Endothelial cell of umbilical vein (primary cell): ENCODE data around the gene LENEP. TPM values are rescaled to one million over a fixed set of nuclear protein-coding genes. Genes with fewer than 3 reads are reported as not detected.

Experiments
- BruUV-seq: library from RNA; stranded (reverse); fragments of 400-500 nt; replicated peaks from 2 replicates; lab custom pipeline; 2021; lab: Mats Ljungman, UMichigan
- CTCF ChIA-PET: fragments of 300-600, 350-600 bp; sonication (Branson Sonifier 250); formaldehyde crosslinking; loops from one replicate; lab custom pipeline; 2021; ENCODE audit warnings: antibody characterized with exemption, inconsistent platforms; lab: Charles Lee
- POLR2A ChIA-PET: fragments of 300-600, 350-600 bp; sonication (Branson Sonifier 250); formaldehyde crosslinking; loops from one replicate; lab custom pipeline; 2021; ENCODE audit warnings: antibody characterized with exemption, inconsistent platforms; lab: Charles Lee
- DNase-seq: peaks from one replicate; pipeline ENCODE4 v3.0.0-alpha.2; 2011; ENCODE audit warnings: low read depth, low spot score
- FAIRE-seq: peaks from 2 replicates; lab custom pipeline; 2011; peaks lifted over from hg19 to GRCh38; lab: Jason Lieb, UNC
- H2AFZ ChIP-seq: 2 replicates; pipeline ENCODE4 v1.6.0; 2012; ENCODE audit warnings: low read depth, low read length, control low read depth, inconsistent platforms
- H3K27ac ChIP-seq: 2 replicates; pipeline ENCODE4 v1.5.1; 2011; ENCODE audit warnings: low read depth, mild to moderate bottlenecking, control low read depth, low read length, moderate library complexity; ENCODE audit not compliant: insufficient read depth
- H3K27me3 ChIP-seq, 2 experiments: 2 replicates each; pipeline versions ENCODE4 v1.6.0 to v1.6.1; 2011; ENCODE audit warnings: low read length in 2 of 2, mixed read lengths in 1 of 2; ENCODE audit not compliant: control insufficient read depth in 2 of 2, insufficient read depth in 2 of 2
- H3K36me3 ChIP-seq, 2 experiments: 2 replicates in 1 of 2; 3 replicates in 1 of 2; pipeline ENCODE4 v1.5.1; 2011; ENCODE audit warnings: low read length in 2 of 2, mild to moderate bottlenecking in 1 of 2, moderate library complexity in 1 of 2; ENCODE audit not compliant: control insufficient read depth in 2 of 2, insufficient read depth in 2 of 2; ENCODE audit errors: extremely low read depth in 1 of 2
- H3K4me1 ChIP-seq: 3 replicates; pipeline ENCODE4 v1.5.1; 2011; ENCODE audit warnings: mild to moderate bottlenecking, low read length; ENCODE audit not compliant: control insufficient read depth, insufficient read depth; ENCODE audit errors: extremely low read depth
- H3K4me2 ChIP-seq: 2 replicates; pipeline ENCODE4 v1.6.1; 2011; ENCODE audit warnings: low read length, control low read depth, mixed read lengths; ENCODE audit not compliant: insufficient read depth
- H3K4me3 ChIP-seq, 3 experiments: fragments of 200-600 bp in 1 of 3; sonication (generic), shearing (Covaris generic) in 1 of 3; replicated peaks in 1 of 3; 2 replicates each; pipeline ENCODE4 v1.5.1; 2011 to 2016; ENCODE audit warnings: control low read depth in 3 of 3, low read length in 3 of 3, mild to moderate bottlenecking in 2 of 3, inconsistent platforms in 1 of 3, low read depth in 1 of 3, moderate library complexity in 1 of 3; ENCODE audit not compliant: insufficient read depth in 1 of 3
- H3K79me2 ChIP-seq: 2 replicates; pipeline ENCODE4 v1.6.0; 2012; ENCODE audit warnings: low read length, inconsistent platforms; ENCODE audit not compliant: control insufficient read depth, insufficient read depth
- H3K9ac ChIP-seq: replicated peaks from 2 replicates; pipeline ENCODE3; 2011; ENCODE audit warnings: low read length, control low read depth; ENCODE audit not compliant: insufficient read depth; ENCODE audit errors: extremely low read depth
- H3K9me1 ChIP-seq: replicated peaks from 3 replicates; pipeline ENCODE4 v1.6.0; 2011; ENCODE audit warnings: mild to moderate bottlenecking, low read length; ENCODE audit not compliant: control insufficient read depth, insufficient read depth; ENCODE audit errors: extremely low read depth
- H3K9me3 ChIP-seq: replicated peaks from 2 replicates; pipeline ENCODE4 v1.5.1; 2012; ENCODE audit warnings: low read length, inconsistent platforms; ENCODE audit not compliant: control insufficient read depth, insufficient read depth
- H4K20me1 ChIP-seq: replicated peaks from 2 replicates; pipeline ENCODE3; 2011; ENCODE audit warnings: mild to moderate bottlenecking, low read length; ENCODE audit not compliant: control insufficient read depth, insufficient read depth; ENCODE audit errors: extremely low read depth
- EZH2 ChIP-seq: IDR thresholded peaks from 2 replicates; pipeline ENCODE4 v1.6.1; 2012; ENCODE audit warnings: borderline replicate concordance, low read depth, mild to moderate bottlenecking, moderate library complexity, low read length, inconsistent platforms; ENCODE audit not compliant: severe bottlenecking
- FOS ChIP-seq: IDR thresholded peaks from 2 replicates; pipeline ENCODE4 v1.6.1; 2011; ENCODE audit warnings: mild to moderate bottlenecking, low read length, moderate library complexity, borderline replicate concordance; ENCODE audit not compliant: insufficient read depth
- GATA2 ChIP-seq: IDR thresholded peaks from 2 replicates; pipeline ENCODE4 v1.7.0; 2011; ENCODE audit warnings: low read depth, mild to moderate bottlenecking, moderate library complexity, mixed read lengths, low read length; ENCODE audit not compliant: insufficient read length, insufficient read depth
- JUN ChIP-seq: IDR thresholded peaks from 2 replicates; pipeline ENCODE4 v1.6.1; 2011; ENCODE audit warnings: borderline replicate concordance, low read depth; ENCODE audit not compliant: insufficient read length, insufficient read depth
- MYC ChIP-seq: IDR thresholded peaks from one replicate; pipeline ENCODE4 v1.6.1; 2011; ENCODE audit warnings: mild to moderate bottlenecking, low read depth, low read length
- POLR2A ChIP-seq: IDR thresholded peaks from 2 replicates; pipeline ENCODE4 v1.6.1; 2012; ENCODE audit warnings: low read depth, mild to moderate bottlenecking, control low read depth, low read length
- POLR2AphosphoS5 ChIP-seq: IDR thresholded peaks from 2 replicates; pipeline ENCODE4 v1.6.1; 2012; ENCODE audit warnings: low read depth, mild to moderate bottlenecking, control low read depth, low read length, moderate library complexity; ENCODE audit not compliant: insufficient read depth
- dilution Hi-C: fragments of 300-500 bp; cut with MboI; formaldehyde crosslinking; loops from one replicate; pipeline ENCODE4 v1.15.0; 2019; ENCODE audit warnings: low sequenced_read_pairs; ENCODE audit not compliant: extremely low pct_ligation_motif_present
- intact Hi-C: fragments of 100-400 bp; cut with micrococcal nuclease; formaldehyde crosslinking; loops from one replicate; pipeline ENCODE4 v1.10.0; 2022
- polyA plus RNA-seq, 4 experiments: library from polyadenylated mRNA; depleted of rRNA in 3 of 4; stranded (reverse) in 3 of 4; unstranded in 1 of 4; fragments of >200 nt; gene quantifications; 2 replicates each; pipeline versions ENCODE4 v1.2.1 to v1.2.3, GENCODE V29; 2011 to 2012; ENCODE audit warnings: missing spikeins in 1 of 4
- total RNA-seq: library from RNA; stranded (reverse); gene quantifications from 2 replicates; pipeline ENCODE4 v1.2.3, GENCODE V29; 2021
- TF ChIP-seq, protein P1 (sequence below): IDR thresholded peaks from 2 replicates; pipeline ENCODE4 v1.6.1; 2011; ENCODE audit not compliant: insufficient read depth, insufficient read length
- TF ChIP-seq, protein P2 (sequence below), 2 donors: IDR thresholded peaks; 1 replicate in 1 of 2; 2 replicates in 1 of 2; pipeline ENCODE4 v1.5.1; 2011; ENCODE audit warnings: low read length in 2 of 2, mild to moderate bottlenecking in 2 of 2, moderate library complexity in 2 of 2, control low read depth in 1 of 2, inconsistent platforms in 1 of 2, low read depth in 1 of 2; ENCODE audit not compliant: insufficient read depth in 1 of 2; ENCODE audit errors: extremely low read depth in 1 of 2

The LENEP gene
- total and polyA plus RNA-seq, 2 donors (not counting 3 experiments of a cell fraction or from before 2014, with no cell fraction given), result 0.64 TPM; not detected in 1

DNA sequence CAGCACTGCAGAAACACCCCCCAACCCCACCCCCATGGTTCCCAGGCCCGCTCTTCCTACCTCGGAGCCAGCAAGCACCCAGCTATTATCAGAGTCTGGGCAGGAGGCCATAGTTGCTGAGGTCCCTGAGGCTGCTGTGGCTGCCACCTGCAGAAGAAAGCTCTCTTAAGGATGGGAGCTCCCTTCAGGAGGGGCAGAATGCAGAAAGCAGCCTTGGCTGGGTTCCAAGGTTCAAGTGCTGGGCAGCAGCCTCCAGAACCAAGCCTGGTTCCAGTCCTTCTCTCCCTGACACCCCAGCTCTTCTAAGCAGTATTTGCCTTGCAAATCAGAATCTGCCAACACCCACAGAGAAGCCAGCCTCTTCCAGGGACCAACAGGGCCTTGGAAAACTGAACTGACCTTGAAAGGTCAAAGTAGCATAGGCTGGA lies 39.8 kb upstream of the LENEP start:
- POLR2A ChIA-PET, result no interaction called here
- H3K4me2 ChIP-seq, result no peak overlapping the region
- no peaks in the 10 kb centered on the region for H3K27me3 ChIP-seq
- DNase-seq (no peak), FAIRE-seq (no peak)
- intact Hi-C loops (loop anchor here (2.0 kb wide), 2 partner anchors 17 to 19 kb away; partner anchors contain the start of gene PMVK), dilution Hi-C loops (no loop called here)
- H4K20me1 ChIP-seq, result no peaks in the 10 kb centered on the region
- no peaks in the 10 kb centered on the region for H3K9me1 ChIP-seq
- CTCF ChIA-PET, result interaction anchor here (0.9 to 2.4 kb wide), 3 partner anchors 9 to 131 kb away, joined by 3 to 10 read pairs (median 6); no protein-coding TSS in a partner anchor
- no peak overlapping the region for H3K4me3 ChIP-seq
- peaks cover 0 to 13% of the 10 kb centered on the region in 2 experiments for H3K36me3 ChIP-seq
- H3K9ac ChIP-seq, result no peak overlapping the region
- H3K9me3 ChIP-seq, result no peaks in the 10 kb centered on the region
- no peak overlapping the region for H2AFZ ChIP-seq
- no peak overlapping the region for H3K27ac ChIP-seq
- TF ChIP-seq EZH2 (no peak), POLR2AphosphoS5 (no peak), JUN (no peak), FOS (no peak), POLR2A (no peak), MYC (no peak), GATA2 (no peak)
- TF ChIP-seq, protein P1, sequence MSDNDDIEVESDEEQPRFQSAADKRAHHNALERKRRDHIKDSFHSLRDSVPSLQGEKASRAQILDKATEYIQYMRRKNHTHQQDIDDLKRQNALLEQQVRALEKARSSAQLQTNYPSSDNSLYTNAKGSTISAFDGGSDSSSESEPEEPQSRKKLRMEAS, result no peak
- TF ChIP-seq, protein P2, sequence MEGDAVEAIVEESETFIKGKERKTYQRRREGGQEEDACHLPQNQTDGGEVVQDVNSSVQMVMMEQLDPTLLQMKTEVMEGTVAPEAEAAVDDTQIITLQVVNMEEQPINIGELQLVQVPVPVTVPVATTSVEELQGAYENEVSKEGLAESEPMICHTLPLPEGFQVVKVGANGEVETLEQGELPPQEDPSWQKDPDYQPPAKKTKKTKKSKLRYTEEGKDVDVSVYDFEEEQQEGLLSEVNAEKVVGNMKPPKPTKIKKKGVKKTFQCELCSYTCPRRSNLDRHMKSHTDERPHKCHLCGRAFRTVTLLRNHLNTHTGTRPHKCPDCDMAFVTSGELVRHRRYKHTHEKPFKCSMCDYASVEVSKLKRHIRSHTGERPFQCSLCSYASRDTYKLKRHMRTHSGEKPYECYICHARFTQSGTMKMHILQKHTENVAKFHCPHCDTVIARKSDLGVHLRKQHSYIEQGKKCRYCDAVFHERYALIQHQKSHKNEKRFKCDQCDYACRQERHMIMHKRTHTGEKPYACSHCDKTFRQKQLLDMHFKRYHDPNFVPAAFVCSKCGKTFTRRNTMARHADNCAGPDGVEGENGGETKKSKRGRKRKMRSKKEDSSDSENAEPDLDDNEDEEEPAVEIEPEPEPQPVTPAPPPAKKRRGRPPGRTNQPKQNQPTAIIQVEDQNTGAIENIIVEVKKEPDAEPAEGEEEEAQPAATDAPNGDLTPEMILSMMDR (IDR thresholded peaks at IDR 0.05; ENCODE audit: extremely low read depth in 1 of 2, insufficient read depth in 1 of 2, low read depth in 1 of 2, low read length in 2 of 2), result no peak
- no peaks in the 10 kb centered on the region for H3K79me2 ChIP-seq
- H3K4me1 ChIP-seq, result peaks cover 19% of the 10 kb centered on the region
- no TSS peak for BruUV-seq
